IMR-90 (cell line): ENCODE measurements around the gene TLL1.

Source experiments
- CEBPB ChIP-seq: IDR thresholded peaks from 2 replicates; pipeline ENCODE4 v1.6.1; 2012; ENCODE audit warnings: low read depth, low read length, improper control_type of control experiment
- CHD1 ChIP-seq: IDR thresholded peaks from 2 replicates; pipeline ENCODE4 v1.6.1; 2012; ENCODE audit warnings: low read depth, low read length, improper control_type of control experiment
- CTCF ChIP-seq: conservative IDR thresholded peaks from 2 replicates; pipeline ENCODE4 v1.5.1; 2012; ENCODE audit warnings: mild to moderate bottlenecking, low read depth, low read length, improper control_type of control experiment
- MAFK ChIP-seq: IDR thresholded peaks from 2 replicates; pipeline ENCODE4 v1.6.1; 2012; ENCODE audit warnings: low read depth, low read length, improper control_type of control experiment
- MAZ ChIP-seq: IDR thresholded peaks from 2 replicates; pipeline ENCODE4 v1.6.1; 2012; ENCODE audit warnings: low read depth, mild to moderate bottlenecking, low read length, improper control_type of control experiment, moderate library complexity, borderline replicate concordance
- MXI1 ChIP-seq: IDR thresholded peaks from 2 replicates; pipeline ENCODE4 v1.6.1; 2012; ENCODE audit warnings: low read depth, mild to moderate bottlenecking, low read length, moderate library complexity, borderline replicate concordance
- POLR2A ChIP-seq: IDR thresholded peaks from 2 replicates; pipeline ENCODE4 v1.6.1; 2012; ENCODE audit warnings: mild to moderate bottlenecking, low read depth, low read length
- RAD21 ChIP-seq: IDR thresholded peaks from 2 replicates; pipeline ENCODE4 v1.6.1; 2012; ENCODE audit warnings: low read length, improper control_type of control experiment
- RCOR1 ChIP-seq: IDR thresholded peaks from 2 replicates; pipeline ENCODE4 v1.6.1; 2012; ENCODE audit warnings: mild to moderate bottlenecking, low read length, improper control_type of control experiment; ENCODE audit not compliant: insufficient replicate concordance
- TF ChIP-seq, protein P1 (sequence below): fragments of 150-350 bp; IDR thresholded peaks from 2 replicates; pipeline ENCODE4 v1.6.1; 2017; ENCODE audit warnings: mild to moderate bottlenecking, antibody characterized with exemption, low read length, low read depth

DNA sequence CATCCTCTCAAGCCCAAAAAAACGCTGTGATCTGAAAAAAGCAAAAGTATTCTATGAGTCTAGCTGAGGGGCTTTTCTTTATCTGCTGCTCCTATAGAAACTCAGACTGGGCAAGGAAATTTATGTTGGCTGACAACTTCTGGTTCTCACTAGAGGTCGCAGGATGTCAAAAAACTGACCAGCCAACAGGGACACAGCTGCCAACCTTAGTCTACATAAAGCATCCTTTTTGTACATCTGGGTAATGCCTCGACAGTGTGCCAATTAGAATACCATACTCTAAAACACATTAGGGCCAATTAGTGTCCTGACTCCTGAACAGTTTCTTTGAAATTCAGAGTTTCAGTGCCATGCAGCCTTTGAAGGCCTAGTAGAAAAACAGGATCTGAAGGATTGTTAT lies 8.8 kb upstream of the TLL1 start:
- TF ChIP-seq MXI1 (no peak), CTCF (no peak), MAZ (no peak), RAD21 (no peak), RCOR1 (no peak), MAFK (no peak), POLR2A (no peak), CEBPB (no peak), CHD1 (no peak)
- TF ChIP-seq, protein P1, sequence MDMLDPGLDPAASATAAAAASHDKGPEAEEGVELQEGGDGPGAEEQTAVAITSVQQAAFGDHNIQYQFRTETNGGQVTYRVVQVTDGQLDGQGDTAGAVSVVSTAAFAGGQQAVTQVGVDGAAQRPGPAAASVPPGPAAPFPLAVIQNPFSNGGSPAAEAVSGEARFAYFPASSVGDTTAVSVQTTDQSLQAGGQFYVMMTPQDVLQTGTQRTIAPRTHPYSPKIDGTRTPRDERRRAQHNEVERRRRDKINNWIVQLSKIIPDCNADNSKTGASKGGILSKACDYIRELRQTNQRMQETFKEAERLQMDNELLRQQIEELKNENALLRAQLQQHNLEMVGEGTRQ: no peak
